NCI-H187 (cell line): ENCODE results near the gene ATL3.
"Not testable (repeated sequence)": the region's sequence is repeated elsewhere in the genome, so short reads cannot be mapped to it uniquely, and the experiment has no call there.

ENCODE experiments used
- DNase-seq, 2 experiments: peaks; one replicate each; lab custom pipeline; 2025; lab: John Stamatoyannopoulos, UW

Gene ATL3

GRCh38 chr11:63681321-63682065 lies 10.3 kb upstream of the ATL3 start, which contains the start of gene RTN3:
TSS of gene RTN3 (plus strand) at chr11:63681500. CDS start at chr11:63681637, 137 bp downstream.
- peak; percentile 96 to 97 for DNase-seq

- no peak for DNase-seq
Measured at GRCh38 chr11:63680834-63681320, 9.7 kb upstream of the ATL3 start.

DNA sequence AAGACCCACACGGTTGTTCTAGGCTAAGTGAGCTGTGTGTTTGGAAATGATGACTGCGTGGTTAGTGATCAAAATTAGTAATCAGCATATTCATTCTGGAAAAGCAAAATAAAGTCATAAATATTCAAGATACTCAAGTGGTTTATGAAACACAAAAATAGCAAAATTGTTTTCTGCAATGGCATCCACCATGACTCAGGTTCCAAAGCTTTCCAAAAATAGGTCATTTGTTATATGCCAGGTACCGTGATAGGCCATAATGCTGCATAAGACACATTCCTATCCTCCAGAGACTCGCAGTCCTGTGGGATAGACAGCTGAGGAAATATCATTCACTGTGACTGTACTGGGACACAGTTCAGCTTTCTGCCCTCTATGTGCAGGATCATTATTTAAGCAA lies 2.4 kb upstream of the ATL3 start:
- no peak for DNase-seq

DNA sequence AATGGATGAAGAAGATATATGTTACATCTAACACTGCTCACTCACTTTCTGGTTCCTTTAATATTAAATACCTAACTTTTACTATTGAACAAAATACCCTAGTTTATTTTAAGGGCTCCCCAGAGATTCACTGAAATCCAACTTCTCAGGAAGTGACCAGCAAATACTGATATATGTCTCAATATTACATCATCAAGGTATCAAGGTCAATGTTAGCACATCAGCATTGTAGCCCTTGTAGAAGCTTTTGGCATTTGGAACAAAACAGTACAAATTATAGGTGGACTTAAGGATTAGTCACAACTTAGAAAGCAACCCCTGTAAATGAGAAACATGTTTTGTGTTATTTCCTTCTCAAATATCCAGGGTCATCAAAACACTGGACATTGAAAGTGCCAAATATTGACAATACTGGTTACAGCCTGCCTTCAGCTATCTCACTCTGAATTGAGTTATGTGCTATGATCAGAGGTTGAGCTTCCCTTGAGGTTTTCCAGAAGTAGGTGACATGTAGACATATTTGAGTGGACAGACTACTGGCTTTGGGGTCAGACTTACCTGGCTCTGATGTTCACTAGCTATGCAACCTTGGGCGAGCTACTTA lies 1.9 kb upstream of the ATL3 start:
- DNase-seq = no peak

DNA sequence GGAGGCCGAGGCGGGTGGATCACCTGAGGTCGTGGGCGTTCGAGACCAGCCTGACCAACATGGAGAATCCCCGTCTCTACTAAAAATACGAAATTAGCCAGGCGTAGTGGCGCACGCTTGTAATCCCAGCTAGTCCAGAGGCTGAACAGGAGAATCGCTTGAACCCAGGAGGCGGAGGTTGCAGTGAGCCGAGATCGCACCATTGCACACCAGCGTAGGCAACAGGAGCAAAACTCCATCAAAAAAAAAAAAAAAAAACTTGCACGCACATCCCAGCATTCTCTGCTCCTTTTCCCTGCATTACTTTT lies 934 bp upstream of the ATL3 start:
- DNase-seq = no peak

DNA sequence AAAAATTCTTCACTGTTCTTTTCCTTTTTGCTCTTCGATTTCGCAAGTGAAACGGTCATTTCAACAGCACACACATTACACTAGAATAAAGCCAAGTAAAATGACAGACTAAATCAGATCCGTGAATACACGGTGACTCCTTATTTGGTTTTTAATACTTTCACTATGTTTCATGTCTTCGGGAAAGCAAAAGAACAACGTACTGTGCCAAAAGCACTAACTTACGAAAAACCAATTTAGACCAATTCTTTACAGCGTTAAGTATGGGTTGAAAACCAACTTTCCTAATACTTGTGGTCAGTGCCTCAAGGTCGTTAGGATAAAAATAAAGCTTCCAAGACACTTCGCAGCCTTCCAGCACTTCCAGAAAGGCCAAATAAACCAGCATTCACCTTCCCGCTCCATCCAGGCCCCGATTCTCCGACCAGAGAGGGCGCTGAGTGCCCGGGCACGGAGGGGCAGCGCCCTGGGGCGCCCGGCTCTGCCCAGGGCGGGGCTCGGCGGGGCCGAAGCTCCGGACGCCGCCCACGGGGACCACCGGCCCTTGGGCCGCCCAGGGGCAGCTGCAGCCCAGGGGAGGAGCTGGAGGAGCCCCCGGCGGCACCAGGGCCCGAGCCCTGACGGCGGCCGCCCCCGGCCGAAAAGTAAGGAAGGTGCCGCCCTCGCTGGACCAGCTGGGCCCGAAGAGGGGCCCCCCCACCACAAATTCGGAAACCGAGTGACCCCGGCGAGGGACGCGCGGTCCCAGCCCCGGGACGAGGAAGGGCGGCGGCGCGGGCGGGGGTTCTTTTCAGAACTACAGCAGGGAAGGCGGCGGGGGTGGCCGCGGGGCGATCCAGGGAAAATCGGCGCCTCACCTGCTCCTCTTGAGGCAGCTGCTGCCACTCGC lies 499 bp downstream of the ATL3 start:
- DNase-seq = peak in 1 of 2 experiments; percentile 16

DNA sequence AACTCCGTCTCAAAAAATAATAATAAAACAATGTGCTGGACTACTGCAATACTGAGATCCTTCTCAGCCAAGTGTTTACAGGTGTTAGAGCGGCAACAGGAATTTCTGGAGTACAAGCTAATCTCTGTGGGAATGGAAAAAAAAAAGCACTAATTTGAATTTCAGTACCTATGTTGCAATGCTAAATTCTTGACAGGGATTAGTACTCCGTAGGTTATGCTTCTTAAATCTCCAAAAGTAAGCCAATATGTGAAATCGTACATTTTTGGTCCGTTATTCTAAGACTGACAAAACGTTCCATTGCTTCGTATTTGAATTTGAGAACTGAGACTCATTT lies 1.1 kb downstream of the ATL3 start:
- DNase-seq = no peak

GRCh38 chr11:63667995-63668795 lies 3.0 kb downstream of the ATL3 start:
- no peak for DNase-seq

DNA sequence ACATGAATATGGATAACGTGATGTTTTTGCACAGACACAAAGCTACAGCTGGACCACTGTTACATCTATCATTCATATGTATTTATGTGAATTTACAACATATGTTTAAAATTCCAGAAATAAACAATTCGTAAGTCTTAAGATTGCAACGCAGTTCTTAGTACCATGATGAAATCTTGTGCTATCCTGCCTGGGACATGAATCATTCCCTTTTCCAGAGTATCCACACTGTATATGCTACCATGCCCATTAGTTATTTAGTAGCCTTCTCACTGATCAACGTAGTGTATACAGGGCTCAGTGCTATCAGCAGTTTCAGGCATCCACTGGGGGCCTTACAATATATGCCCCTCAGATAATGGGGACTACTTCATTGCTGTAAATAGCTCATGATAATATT lies 4.3 kb downstream of the ATL3 start:
- DNase-seq = no peak

GRCh38 chr11:63663809-63664208 lies 7.4 kb downstream of the ATL3 start:
- DNase-seq = no peak

GRCh38 chr11:63660972-63661371 lies 10.2 kb downstream of the ATL3 start:
- DNase-seq = no peak

DNA sequence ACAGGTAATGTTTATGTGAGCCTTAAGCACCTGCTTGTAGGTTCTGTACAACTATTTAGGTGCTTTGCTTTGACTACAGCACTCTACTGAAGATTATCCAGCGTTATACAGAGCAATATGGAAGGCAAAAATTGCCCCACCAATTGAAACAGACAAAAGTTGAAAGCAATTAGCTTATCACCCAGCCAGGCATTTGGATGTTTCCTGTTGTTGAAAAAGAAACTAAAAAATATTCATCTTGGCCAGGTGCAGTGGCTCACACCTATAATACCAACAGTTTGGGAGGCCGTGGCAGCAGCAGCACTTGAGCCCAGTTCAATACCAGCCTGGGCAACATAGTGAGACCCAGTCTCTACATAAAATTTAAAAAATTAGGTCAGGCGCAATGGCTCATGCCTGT lies 18.5 kb downstream of the ATL3 start:
- DNase-seq = no peak

DNA sequence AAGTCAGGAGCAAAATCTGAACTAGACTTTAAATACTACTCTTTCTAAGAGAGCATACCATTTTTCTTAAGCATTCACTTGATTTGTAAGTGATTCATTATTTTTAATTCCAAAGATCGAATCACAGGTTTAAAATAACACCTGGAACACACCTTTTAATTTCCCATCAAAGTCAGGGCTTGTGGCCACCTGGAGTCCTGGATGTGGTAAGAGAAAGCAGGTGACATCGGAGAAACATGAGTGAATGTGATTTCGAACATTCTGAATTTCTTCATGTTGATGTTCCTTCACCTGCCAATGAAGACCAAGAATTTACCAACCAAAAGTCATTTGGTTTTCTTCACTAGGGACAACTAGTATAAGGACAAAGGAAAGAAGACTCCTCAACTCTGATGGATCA lies 28.0 kb downstream of the ATL3 start:
- DNase-seq = no peak

GRCh38 chr11:63641727-63642126 lies 29.4 kb downstream of the ATL3 start:
- no peak for DNase-seq

DNA sequence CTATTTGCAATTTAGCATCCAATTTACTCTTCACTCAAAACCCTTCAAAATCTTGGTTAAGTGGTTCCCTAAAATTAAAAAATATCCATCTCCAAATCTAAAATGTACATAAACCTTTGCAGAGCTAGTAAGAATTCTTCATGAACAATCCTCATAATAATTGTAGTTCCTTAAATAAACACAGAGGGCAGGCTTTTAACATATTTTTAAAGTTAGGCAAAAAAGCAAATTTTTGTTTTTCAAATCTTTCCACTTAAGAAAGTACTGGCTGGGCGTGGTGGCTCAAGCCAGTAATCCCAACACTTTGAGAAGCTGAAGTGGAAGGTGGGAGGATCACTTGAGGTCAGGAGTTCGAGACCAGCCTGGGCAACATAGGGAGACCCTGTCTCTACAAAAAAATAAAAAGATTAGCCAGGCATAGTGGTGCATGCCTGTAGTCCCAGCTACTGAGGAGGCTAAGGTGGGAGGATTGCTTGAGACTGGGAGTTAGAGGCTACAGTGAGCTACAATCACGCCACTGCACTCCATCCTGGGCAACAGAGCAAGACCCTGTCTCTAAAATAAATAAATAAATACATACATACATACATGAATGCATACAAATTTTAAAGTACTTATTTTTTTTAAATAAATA lies 31.9 kb downstream of the ATL3 start:
- no peak for DNase-seq

DNA sequence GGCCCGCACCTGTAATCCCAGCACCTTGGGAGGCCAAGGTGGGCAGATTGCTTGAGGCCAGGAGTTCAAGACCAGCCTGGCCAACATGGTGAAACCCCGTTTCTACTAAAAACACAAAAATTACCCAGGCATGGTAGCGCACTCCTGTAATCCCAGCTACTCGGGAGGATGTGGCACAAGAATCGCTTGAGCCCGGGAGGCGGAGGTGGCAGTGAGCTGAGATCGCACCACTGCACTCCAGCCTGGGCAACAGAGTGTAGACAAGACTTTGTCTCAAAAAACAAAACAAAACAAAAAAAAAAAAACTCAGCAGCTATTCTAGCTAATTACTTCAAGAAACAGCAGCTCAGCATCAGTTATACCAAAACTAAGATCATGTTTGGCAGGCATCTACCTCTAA lies 32.7 kb downstream of the ATL3 start:
- not testable (repeated sequence) for DNase-seq

- DNase-seq = peak in 1 of 2 experiments; percentile 5
Measured at GRCh38 chr11:63635762-63636465, 35.3 kb downstream of the ATL3 start.

DNA sequence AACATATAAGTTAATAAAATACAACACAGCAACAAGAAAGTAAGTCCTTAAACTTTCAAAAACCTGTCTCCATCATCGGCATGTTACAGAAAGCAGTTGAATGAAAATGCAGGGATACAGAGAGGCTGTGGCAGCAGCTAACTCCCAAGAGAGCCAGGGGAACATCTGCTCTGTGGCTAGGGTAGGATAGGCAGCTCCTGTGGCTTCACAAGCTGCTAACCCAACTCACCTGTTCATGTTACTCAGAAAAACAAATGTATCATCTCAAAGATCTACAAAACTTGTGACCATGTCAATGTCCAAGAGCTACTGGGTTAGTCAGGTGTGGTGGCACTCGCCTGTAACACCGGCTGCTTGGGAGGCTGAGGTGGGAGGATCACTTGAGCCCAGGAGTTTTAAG lies 41.8 kb downstream of the ATL3 start:
- DNase-seq = no peak

GRCh38 chr11:63623513-63624140 lies 47.5 kb downstream of the ATL3 start:
- DNase-seq = no peak

DNA sequence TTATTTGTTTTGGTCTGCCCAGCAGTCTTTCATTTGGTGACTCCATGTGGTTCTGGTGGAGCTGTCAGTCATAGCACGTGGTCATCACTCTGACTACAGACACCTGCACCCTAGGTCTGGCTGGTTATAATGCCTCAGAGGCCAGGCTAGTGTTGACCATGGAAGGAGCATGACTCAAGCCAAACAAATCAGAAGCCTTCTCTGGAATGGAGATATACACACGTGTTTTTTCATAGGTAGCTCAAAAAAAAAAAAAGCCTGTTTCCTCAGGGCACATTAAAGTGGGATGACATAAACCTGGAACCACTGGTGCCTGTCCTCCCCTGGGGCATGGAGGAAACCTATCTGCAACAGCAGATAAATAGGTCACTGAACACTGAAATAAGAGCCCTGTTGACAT lies 48.9 kb downstream of the ATL3 start:
- DNase-seq = no peak
